Activated T-cell treated with anti-CD3 and anti-CD28 coated beads for 48 hours (primary cell): ENCODE measurements around the gene HDAC4.

ENCODE experiments used
- DNase-seq: peaks from one replicate; pipeline ENCODE4 v3.0.0-alpha.2; 2020; ENCODE audit warnings: low read depth

HDAC4 gene

DNA sequence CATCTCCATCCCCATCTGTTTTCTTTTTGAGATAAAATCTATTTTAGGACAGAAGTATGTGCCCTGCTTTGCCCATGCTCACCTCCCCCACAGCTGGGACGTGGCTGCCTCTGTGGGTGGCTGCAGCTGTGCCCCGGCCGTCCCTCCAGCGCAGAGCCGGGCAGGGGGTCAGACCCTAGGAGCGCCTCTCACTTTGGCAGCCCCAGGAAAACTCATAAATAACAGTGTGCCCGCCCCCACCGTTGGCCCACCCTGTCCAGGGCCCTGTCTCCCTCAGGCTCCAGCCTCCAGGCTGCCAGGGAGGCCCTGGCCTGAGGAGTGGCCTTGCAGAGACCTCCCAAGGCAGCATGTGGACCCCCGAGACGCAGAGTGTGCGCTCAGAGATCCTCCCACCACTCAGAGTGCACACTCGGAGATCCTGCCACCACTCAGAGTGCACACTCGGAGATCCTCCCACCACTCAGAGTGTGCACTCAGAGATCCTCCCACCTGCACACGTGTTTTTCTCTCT lies 374.8 kb downstream of the HDAC4 start:
- no peak for DNase-seq

DNA sequence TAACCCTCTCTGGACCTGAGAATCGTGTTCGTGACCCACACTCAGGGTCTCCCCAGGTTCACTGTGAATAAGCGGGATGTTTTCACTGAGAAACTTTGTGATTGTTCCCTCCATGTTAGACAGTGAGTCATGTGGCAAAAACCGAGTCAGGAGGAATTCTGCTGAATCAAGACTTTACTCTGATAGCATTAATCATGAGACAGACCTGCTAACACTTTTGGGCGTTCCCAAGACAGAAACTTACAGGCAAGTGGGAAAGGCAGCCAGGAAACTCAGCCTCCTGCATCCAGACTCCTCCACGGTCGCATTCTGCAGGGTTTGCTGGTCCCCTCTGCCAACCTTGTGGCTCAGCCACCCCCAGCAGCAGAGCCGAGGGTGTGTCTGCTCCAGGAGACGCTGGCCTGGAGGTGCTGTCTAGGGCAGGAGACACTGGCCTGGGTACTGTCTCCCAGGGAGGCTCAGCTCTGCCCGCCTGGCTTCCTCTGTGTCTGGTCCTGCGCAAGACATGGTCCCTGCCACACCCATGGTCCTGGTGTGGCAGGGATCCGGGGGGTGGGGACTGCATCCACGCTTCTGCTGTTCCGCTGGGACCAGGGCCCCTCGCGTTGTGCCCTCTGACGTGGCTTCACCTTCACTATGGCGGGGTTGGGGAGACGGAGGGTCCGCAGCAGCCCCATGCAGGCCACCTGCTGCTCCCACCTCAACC lies 375.6 kb downstream of the HDAC4 start:
- no peak for DNase-seq

DNA sequence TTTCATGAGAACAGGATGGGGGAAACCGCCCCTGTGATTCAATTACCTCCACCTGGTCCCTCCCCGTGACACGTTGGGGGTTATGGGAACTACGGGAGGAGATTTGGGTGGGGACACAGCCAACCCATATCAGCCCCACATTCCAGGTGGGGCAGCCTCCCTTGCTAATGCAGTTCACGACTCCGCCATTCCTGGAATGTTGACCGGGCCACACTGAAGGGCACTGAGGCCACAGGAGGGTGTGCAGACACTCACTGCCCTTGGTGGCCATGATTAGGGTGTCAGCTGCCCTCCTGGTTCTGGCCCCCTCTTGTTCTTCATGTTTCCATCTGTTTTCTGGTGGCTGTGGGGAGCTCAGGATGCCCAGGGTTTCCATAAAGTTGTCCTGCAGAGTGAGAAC lies 376.6 kb downstream of the HDAC4 start:
- no peak for DNase-seq

DNA sequence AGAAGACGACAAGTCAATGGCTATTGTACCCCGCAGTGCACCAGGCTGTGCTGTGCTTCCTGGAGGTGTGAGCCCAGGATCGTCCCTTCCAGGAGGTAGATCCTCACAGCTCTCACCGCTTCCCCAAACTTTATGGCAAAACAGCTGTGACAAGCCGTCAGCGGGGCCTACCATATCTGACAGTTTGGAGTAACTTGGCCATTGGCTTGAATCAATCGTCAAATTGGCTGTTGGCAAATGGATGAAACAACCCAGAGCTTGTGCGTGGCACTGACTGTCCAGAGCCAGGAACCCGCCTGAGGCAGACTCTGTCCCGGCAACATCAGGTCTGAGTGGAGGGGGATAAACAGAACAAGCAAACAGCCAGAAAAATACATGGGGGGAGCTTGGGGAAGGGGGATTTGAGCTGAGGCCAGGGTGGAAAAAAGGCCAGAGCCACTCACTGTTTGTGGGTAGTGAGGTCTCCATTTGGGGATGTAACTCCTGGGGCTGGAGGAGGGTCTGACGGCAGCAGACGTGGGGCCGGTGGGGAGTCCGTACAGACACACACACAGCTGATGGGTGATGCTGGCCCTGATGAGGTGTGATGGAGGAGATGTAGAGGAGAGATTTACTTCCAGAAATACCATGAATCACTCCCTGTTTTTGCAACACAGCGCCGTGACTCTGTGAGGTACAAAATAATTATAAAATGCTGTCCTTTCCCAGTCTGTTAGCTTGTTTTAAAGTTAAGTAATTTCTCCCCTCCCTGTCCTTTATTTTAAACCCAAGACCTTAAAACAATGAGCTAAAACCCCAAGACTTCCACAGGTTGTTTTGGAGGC lies 378.2 kb downstream of the HDAC4 start:
- no peak for DNase-seq

DNA sequence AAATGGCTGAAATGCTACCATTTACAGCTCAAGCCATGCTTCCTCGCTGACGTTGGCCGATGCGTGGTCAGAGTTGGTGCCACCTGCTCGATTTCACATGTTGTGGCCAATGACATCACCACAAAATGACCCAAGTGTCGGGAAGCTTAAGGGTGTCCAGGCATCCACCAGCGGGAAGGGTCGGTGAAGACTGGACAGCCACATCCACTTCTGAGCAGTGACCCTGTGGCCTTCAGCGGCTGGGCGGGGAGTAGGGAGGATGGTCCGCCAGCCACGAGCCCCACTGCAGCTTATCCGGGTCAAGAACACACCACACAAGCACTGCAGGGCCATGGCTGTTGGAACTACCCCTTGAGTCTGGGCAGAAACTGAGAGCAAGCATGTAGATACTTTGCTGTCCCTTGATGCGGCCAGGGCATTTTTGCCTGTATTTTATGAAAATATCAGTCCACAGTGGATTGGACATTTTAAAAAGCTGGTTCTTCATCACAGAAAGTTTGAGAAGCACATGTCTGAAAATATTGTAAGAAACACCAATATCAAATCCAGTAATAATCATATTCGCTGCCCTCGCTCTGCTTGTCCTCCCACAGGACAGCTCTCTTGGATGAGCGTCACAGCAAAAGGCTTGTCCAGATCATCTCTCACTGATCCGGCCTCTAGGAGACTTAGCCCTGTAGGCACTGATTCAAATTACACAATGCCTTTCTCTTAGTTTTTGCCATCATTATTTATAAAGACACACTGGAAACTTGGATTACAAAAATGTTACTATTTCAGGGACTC lies 379.0 kb downstream of the HDAC4 start:
- DNase-seq, result no peak

DNA sequence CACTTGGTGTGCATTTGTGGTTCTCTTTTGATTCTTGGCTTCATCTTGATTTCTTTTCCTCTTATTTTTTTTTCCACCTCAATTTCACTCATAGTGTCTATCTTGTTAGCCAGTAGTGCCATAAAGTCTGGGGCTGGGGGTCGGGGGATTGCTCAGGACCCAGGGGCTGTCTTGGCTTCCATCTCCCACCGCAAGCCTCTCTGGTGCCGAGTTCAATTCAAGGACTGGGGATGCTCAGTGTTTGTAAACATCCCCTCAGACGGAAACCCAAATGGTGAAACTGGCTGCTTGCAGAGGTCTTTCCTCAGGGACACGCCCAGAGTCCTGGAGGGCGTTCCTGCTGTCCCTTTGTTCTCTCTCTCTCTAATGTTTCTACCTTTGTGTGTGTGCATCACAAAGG lies 379.6 kb downstream of the HDAC4 start:
- no peak for DNase-seq

DNA sequence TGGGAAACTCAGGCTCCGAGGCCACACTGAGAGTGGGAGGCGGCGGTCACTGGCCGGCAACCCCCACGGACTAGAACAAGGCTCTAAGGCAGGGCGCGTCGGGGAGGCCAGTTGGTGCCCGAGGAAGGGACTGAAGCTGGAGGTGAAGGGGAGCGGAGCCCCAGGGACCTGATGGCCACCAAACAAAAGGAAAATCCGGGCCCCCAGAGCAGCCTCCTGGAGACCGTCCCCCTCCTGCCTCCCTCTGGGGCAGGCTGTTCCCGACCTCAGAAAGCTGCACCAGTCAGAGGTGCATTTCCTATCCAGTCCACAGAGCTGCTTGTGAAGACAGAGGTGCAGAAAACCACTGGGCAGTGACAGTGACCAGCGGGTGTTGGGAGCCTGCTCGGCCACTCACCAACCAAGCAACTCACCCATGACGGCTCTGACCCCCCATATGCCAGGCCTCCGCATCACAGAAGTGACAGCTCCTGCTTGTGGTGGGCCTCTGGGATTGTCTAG lies 380.2 kb downstream of the HDAC4 start:
- DNase-seq, result no peak

DNA sequence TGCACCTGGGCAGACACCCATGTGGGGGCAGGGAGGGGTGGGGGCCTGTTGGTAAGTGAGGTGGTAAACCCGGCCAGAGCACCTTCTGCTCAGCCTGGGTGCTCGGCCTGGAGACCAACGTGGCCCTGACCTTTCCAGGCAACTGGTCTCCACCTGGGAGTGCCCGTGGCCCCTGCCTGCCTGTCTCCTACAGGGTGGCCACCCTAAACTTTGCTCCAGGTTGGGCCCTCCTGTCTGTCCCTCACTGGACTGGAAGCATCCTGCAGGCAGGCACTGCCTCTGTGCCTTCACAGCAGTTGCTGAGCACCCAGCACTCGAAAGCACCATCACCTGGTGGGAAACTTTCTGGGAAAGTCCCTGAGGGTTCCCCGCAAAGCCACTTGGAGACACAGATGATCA lies 381.6 kb downstream of the HDAC4 start:
- no peak for DNase-seq

DNA sequence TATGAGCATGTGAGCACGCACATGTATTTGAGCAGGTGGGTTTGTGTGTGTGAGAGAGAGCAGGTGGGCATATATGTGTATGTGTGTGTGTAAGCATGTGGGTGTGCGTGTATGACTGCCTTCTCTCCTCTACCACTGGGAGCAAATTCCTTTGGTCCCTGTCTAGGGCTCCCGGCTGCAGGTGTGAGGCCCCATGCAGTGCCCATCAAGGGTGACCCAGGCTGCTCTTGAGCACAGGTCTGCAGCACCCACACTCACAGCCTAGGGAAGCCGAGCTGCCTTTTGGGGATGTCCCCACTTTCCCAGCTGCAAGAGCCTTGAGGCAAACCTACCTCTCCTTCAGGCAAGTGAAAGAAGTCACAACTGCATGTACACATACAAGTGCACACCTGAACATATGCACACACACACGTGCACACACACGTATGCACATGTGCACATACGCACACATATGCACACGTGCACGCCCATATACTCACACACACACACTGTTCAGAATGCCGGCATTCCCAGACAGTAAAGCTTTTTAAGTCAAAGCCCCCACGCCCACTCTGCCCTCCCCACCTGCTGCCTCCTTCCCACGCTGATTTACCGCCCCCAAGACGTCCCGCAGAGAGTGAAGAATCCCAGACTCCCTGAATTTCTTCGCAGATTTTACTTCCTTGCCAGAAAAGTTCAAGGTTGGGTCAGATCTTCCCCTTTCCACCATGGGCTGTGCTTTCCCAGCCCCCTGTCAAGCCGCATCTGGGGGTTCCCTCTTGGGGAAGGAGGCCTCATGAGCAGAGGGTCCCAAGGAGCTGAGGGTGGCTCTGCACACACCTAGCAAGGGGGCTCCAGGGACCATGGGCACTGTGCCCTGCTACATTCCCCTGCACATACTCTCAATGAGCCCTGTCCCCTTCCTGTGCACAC lies 382.3 kb downstream of the HDAC4 start:
- DNase-seq, result no peak

DNA sequence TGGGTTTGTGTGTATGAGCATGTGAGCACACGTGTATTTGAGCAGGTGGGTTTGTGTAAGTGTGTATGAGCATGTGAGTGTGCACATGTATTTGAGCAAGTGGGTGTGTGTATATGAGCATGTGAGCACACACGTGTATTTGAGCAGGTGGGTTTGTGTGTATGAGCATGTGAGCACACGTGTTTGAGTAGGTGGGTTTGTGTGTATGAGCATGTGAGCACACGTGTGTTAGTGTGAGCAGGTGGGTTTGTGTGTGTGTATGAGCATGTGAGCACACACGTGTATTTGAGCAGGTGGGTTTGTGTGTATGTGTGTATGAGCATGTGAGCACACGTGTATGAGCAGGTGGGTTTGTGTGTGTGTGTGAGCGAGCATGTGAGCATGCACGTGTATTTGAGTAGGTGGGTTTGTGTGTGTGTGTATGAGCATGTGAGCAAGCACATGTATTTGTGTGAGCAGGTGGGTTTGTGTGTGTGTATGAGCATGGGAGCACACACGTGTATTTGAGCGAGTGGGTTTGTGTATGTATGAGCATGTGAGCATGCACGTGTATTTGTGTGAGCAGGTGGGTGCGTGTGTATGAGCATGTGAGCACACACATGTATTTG lies 383.2 kb downstream of the HDAC4 start:
- DNase-seq, result no peak

DNA sequence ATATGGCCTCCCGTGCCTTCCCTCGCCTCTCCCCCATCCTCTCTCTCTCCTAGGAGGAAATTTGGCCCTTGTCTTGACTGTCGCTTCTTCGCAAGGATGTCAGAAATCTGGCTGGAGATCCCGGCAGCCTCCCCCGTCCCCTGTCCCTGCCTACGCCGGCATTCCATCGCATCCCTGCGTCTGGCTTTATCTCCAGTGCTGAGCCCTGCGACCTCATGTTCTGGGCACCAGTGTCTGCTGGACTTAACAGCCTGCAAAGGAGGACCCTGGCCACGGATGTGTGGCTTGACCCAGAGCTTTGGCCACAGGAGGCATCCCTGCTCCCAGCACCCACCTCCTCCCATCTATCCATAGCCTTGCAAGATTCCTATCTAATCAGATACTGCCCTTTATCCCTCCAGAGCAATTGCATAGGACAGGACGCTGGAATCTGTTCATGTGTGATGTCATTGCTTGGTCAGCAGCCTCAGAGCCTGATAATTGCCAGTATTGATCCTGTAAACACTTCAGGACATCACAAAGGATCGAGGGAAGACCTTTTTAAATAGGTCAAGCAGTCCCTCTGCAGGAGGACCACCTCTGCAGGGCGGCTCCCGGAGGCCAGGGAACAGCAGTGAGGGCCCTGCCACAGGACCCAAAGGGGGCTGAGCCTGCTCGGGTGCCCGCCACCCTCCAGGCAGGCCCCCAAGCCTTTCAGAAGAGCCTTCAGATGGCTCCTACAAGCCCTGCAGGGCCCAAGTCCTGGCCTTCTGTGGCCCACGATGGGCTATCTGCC lies 384.7 kb downstream of the HDAC4 start:
- DNase-seq, result no peak

DNA sequence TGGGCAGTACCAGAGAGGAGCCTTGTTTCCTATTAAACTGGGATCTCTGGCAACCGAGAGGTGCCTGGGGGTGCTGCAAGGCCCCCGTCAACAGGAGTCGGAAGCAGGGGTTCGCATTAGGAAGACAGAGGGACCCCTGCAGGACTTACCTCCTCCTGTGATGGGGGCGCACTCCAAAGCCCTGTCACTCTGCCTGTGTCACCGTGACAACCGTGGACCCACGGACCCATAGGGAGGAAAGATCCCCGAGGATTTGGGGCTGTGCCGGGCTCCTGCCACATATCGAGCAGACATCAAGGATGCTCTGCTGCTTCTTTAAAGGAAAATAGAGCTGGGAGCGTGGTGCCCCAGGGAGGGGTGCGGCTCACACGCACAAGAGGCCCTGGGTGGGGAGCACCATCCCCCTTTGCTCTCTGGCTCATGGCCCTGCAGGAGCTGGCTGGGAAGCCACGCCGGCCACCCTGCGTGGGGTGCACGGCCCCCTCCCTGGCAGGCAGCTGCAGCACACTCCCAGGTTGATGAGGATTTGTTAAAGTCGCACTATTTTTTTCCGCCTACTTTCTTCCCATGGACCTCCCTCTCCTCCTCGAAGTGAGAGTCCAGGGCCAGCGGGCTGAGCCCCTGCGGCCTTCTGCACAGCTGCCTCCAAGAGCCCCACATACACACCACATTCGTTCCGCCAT lies 385.5 kb downstream of the HDAC4 start:
- DNase-seq, result no peak

DNA sequence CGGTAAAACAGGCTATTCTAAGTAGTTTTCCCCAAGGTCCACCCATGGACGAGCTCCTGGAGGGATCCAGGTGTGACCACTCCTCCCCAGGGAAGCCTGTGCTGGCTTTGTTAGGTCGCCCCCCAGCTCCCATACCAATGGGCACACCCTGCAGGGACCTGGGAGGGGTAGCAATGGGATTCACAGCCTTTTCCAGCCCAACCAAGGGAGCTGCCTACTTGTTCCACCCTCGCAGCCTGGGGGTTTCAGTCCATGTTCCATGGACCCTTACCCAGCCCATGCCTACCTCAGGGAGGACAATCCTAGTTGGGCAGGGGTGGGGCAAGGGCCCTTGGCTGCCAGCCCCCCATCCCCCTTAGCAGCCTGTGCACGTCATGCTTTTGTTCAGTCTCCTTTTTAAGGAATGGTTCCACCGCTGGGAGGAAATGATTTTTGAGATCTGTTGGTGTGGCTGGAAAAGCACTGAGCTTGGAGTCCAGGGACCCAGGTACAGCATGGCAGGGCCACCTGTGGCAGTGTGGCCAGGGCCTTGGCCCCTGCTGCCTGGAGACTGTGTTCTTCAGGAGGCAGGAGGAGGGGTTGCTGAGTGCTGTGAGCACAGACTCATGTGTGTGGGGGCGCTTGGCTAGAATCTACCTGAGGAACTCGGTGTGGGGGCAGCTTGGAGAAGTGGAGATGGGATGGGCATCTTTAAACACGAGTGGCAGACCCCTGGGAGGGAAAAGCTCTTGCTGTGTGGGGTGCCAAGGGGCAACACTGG lies 386.2 kb downstream of the HDAC4 start:
- DNase-seq, result no peak

DNA sequence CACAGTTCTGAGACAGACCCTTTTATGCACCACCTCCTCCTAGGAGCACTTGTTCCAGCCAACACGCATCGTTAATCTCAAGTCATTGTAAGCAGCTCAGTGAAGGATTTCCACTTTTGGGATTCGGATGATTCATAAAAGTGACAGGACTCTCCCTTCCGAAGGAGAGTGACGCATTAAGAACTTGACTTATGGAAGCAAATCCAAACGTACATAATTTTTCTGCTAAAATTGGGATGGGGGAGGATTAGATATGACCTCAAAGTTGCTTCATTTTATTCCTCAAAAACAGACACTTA lies 387.2 kb downstream of the HDAC4 start:
- DNase-seq, result no peak

DNA sequence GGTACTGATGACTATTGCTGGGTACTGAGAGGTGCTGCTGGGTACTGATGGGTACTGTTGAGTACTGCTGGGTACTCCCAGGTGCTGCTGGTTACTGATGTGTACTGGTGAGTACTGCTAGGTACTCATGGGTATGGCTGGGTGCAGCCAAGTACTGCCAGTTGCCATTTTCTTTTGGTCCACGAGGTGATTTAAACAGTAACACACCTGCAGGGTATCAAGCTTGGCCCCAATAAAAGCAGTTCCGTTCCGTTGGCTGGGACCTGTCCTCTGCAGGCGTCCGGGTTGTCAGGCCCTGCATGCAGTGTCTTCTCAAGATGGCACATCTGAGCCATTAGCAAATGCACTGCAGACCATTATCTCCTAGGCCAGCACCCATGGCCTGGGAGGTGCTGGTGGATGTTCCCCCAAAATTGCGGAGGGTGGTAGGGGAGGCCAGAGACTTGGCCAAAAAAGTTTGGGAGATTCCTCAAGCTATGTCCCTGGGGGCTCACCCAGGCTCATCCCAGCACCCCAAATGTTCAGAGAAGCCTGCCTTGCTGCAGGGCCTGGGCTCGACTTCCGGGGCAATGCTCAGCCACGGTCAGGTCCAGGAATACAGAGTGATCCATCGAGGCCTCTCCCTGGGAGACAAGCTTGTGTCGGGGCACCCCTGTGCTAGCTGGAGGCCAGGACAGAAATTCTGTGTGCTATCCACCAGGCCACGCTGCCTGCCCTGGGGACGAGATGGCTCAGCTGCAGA lies 387.7 kb downstream of the HDAC4 start:
- no peak for DNase-seq

DNA sequence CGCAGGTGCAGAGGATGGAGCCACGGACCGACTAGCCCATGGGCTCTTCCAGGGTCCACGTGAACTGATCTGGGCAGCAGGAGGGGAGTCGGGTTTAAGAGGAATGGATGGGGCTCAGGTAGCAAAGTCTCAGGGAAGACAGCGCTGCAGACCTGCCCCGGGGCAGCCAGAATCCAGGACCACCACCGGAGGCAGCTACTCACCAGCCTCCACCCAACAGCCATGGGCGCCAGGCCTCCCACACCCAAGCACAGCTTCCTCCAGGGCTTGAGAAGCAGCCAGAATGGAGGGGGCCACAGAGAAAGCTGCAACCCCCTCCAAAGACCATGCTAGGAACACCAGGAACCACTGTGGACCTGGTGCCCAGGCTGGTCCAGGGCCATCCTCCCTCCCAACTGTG lies 388.6 kb downstream of the HDAC4 start:
- DNase-seq, result no peak

DNA sequence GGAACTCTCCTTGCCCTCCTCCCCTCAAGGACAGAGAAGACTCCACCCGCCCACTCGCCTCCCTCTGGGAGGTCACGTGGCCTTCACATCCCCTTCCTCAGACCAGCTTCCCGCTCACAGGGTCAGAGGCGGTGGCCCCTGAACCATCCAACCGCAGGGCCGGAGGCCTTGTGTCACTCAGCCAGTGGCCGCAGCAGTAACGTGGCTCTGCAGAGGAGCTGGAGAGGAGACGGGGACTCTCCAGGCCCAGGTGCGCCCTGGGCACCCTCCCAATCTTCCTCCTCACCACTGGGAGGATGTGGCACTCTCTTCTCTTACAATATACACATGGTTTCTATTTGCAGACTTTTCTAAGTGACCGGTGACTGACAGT lies 391.2 kb downstream of the HDAC4 start:
- DNase-seq, result no peak
